Activated CD4-positive, CD25-positive, alpha-beta regulatory T cell treated with anti-CD3 and anti-CD28 coated beads, Interleukin-2, amount 50 U/mL, for 16 hours (primary cell): ENCODE results near the gene RTKN.
"Not testable (repeated sequence)": the region's sequence is repeated elsewhere in the genome, so short reads cannot be mapped to it uniquely, and the experiment has no call there.

ENCODE experiments used
- DNase-seq: peaks from one replicate; pipeline ENCODE4 v3.0.0-alpha.2; 2020; ENCODE audit warnings: low read depth, low spot score

Gene RTKN

DNA sequence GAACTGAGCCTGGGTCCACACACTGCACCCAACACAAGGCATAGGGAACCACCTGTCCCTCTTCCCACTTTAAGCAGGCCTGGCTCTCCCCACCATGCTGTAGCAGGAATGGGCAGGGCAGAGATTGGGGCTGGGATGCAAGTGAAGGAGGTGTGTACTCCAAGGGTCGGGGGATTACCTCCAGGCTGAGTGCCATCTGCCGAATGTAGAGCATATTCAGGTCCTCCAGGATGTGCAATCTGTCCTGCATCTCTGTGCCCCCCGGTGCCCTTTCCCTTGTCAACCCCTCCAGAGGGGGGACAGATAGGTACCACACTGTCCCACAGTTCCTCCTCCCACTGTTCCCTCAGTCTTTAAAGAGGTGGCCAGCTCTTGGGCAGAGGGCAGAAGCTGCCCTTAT is 2.4 kb downstream of the RTKN start:
- DNase-seq, result no peak

DNA sequence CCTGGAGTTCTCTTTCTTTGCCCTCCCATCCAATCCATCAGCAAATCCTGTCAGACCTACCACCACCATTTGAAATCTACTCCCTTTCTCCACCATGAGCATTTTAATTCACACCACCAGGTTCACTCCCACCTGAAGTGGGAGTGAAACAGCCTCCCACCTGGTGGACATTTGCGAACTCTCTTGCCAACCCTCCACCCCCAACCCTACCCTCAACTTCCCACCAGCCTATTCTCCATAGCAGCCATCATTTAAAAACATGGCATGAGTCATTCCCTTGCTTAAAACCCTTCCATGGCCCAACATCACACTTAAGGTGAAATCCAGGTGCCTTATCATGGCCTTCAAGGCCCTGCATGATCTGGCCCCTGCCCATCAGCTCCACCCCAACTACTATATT is 3.5 kb downstream of the RTKN start:
- DNase-seq, result no peak

DNA sequence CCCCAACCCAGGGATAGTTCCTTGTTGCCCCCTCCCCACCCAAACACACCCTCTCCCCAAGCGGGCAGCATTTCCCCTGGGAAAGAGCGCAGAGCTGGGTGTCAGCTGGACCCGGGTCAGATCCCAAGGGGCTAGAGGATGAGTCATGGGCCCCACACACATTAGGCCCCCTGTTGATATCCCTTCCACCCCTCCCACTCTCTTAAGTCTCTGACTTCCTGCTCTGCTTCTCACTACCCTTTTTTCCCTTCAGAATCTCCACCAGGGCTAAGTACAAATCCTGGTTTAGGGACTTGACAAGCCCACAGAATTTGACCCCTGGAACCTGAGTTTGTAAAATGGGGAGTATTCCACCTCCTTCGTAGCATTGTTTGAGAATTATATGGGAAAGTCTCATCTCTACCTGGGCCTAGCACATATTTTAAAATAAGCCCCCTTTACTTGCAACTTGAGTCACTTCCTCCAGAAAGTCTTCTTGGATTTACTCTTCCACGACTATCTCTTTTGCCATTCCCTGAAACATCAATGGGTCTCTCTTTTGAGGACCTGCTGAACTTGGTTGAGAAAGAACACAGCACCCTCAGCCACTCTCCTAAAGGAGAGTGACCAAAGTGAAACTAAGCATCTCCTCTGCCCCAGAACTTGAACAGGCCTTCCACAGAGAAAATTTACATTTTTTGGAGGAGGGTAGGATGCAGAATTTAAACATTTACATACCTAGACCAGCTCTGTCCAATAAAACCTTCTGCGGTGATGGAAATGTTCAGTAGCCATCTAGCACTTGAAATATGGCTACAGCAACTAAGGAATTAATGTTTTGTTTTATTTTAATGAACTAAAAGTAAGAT is 4.7 kb downstream of the RTKN start:
- DNase-seq, result no peak

DNA sequence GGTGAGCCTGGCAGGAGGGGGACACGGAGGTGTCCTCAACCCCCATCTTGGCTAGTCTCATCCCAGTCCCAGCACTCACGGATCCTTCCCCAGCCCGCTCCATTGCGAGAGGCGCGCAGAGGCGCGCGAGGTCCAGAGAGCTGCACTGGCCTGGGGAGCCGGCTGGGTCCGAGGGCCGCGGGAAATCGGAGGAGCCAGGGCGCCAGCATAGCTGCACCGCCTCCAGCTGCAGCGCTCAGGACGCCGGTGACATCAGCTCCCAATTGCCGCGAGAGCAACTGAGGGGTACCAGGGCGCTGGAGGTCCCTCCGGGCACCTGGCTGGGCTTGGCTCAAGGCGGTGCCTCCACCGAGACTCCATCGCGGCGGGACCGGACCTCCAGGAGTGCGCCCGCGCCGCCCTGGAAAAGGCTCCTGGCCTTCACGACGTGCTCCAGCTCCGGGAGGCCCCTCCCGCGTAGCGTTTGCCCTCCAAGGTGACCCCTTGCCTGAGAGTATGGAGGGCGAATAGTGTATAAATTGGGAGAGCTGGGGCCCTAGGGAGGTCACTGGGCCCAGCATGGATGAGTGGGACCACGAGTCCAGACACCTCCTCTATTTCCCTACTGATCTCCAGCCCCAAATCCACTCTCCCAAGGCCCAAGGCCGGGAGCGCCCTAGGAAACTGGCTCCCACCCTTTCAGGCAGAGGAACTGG is 5.5 kb downstream of the RTKN start:
- DNase-seq, result no peak

DNA sequence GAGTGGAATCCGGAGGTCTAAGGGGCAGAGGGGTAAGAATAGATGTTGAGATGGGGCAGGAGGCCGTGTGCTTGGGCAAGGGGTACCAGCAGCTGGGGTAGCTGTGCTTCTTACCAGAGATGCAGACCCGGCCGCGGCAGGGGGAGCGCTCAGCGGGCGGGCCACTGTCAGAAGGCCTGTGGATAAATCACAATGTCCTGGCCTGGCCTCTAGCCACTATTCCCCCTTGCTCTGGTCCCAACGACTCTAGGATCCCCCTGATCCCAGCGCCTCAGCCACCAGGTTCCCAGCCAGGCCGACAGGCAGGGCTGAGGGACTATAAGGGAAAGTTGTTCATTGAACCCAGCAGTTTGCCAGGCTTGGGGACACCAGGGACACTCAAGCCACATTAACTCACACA is 11.2 kb downstream of the RTKN start:
- no peak for DNase-seq

DNA sequence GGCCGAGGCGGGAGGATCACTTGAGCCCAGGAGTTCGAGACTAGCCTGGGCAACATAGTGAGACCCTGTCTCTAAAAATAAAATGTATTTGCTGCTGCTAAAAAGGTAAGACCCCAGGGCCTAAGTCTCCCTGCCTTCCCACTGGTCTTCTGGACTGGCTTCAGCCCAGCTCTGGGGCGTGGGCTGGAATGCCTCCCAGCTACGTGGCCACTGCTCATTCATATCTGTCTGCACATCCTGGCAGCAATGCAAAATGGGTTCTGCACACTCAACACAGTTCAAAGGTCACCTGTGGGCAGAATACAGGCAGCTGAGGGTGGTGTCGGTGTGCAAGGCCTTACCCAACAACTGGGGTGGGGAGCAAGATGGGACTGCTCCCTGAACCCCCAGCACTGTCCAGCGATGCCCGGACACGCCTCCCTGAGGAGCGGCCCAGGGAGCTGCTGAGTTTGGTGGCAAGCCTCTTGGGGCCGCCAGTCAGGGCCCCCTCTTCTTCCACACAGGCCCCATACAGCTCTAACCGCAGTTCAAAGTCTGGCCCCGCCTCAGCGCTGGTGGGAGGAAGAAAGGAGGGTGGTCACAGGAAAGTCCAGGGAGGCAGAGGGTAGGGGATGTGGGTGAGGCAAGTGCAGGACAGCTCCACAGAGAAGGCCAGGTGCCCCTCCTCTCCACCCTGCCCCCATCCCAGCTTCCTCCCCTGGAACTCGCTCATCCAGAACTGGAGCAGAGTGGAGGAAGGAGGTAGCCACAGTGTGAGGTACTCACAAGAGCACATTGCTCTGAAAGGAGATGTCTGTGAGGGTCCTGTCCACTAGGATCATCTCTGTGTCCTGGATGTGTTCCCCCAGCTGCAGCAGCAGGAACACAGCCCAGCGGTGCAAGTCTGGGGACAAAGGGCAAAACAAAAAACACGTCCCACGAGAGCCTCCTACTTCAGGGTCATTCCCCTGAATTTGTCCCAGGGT is 12.0 kb downstream of the RTKN start:
- no peak for DNase-seq

DNA sequence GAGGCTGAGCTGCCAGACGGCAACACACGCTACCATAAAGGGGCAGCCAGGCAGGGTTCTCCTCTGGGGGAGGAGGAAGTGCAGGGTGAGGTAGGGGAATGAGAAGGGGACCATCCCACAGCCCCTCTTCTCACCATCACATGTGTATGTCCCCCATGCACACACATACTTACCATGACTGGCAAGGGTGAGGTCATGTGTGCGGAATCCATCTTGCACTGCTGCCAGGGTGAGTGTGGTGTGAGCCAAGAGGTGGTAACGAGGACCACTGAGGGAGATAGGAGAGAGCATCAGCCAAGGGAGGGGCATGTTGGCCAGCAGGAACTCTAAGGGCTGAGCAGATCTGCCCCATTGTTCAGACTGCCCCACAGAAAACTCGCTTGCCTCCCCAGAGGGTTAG is 13.1 kb downstream of the RTKN start:
- DNase-seq, result no peak

DNA sequence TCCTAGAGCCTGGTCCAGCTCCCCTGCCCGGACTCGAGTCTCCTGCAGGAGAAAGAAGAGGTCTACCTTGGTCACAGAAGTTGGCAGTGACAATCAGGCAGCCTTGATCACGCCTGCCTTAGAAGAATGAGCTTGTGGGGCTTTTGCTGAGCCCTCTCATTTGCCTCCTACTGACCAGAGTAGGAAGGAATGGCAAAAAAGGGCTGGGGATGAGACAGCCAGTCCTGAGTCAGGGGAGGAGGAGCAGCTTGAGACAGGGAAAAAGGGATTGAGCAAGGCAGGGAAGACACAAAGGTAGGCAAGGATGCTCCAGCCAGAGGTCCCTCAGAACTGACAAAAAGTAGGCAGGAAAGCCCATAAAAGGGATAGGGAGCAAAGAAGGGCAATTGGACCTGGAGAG is 14.2 kb downstream of the RTKN start:
- DNase-seq, result no peak

DNA sequence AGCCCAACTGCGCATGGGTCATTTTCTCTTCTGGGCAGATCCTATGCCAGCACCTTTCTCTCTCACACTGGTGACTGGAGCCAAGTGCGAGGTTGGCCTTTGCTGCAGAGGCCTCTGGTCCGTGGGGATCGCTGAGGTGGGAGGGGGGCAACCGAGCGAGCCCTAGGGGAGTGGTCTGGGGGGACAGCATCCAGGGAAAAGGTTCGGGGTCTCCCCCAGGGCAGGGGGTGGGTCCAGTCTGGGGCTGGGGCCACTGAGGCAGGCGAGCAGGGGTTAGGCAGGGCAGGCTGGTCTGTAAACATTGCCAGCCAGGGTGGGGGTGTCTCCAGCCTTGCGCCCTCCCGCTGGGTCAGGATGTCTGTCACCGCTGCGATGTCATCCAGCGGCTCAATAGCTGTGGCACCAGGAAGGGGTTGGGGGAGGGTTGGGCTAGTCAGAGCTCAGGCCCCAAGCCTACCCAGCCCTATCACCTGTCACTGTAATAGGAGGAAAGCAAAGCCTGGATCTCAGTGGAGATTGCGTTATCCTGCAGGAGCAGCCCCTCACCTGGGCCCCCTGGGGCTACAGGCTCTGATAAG is 15.5 kb downstream of the RTKN start:
- no peak for DNase-seq

DNA sequence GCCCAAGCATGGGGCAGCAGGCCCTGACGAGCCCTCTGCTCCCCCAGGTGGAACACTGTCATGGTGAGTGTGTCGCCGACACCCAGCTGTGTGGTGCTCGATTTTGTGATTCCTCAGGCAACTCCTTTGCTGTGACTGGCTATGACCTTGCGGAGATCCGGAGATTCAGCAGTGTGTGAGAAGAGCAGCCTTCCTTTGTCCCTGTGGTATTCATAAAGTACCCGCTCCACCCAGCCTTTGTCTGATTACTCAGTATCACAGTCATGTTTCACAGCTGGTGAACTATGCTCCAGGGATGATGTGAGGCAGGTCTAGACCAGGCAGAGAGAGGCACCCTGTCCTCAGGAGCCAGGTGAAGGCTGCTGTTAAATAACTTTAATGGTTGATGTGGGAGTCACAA is 16.2 kb downstream of the RTKN start:
- no peak for DNase-seq

DNA sequence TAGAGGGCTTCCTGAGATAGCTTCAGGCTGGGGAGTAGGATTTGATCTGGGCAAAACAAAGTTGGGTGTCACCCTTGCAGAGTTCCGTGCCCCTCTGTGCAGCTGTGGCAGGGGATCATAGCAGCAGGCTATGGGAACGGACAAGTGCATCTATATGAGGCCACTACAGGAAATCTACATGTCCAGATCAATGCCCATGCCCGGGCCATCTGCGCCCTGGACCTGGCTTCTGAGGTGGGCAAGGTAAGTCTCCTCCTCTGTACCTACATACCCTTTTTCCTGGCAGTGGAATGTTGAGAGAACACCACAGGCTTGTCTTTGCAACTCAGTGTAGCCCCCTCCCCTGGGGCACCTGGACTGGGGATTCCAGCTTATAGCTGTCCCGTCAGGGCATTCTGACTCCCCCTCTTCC is 16.7 kb downstream of the RTKN start:
- DNase-seq, result no peak

DNA sequence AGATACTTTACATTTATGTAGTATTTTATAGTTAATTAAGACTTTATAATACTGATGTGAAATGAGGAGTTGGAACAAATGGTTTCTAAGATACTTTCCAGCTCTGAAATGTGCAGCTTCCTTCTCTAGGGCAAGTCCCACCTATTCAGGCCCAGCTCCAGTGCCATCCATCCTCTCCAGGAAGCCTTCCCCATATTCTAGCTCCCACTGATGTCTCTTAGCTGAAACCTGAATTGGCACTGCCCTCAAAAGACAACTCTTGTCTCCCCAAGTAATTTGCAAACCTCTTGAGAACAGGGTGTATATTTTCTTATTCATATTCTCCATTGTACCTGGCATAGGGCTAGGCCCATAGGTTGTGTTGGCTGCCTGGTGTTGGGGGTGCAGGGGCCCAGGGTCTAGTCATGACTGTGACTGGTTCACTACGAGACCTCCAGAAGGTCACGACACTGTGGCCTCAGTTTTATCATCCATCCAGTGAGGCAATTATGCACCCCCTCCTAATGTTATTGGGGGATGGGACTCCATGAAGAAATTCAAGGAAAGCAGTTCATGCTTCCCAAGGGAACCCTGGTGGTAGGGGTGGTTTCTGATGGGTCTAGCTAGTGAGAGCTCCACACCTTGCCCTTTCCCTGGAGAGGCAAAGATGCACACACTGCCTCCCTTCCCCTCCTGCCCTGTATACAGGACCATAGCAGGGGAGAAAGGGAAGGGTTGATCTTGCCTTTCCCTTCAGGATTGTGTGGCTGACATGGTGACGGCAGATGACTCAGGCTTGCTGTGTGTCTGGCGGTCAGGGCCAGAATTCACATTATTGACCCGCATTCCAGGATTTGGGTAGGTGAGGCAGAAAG is 17.4 kb downstream of the RTKN start:
- no peak for DNase-seq

DNA sequence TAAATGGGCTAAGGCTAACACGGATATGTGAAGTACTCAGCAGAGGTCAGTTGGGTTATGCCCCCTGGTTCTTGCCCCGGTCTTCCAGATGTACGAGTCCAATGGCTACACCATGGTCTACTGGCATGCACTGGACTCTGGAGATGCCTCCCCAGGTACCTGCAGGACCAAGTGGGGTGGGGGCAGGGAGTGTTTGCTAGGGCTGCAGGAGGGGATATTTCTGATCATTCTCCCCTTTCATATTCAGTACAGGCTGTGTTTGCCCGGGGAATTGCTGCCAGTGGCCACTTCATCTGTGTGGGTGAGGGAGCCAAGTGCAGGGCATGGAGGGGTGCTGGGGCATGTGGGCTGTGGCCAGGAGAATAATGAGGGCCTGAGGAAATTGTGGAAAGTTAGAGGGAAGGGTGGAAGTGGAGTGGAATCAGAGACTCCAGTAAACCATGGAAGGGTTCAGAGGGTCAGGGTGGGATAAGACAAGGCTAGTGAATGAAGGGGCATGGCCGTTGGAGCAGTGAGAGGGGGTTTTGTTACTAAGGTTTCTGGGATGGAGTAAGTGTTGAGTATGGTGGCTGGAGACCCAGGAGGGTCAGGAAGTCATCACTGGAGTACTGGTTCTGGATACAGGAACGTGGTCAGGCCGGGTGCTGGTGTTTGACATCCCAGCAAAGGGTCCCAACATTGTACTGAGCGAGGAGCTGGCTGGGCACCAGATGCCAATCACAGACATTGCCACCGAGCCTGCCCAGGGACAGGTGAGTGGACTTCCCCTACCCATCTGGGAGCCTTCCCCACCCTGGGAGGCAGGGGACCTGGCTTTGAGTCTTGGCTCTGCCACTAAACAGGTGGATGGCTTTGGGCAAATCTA is 18.3 kb downstream of the RTKN start:
- DNase-seq, result no peak

DNA sequence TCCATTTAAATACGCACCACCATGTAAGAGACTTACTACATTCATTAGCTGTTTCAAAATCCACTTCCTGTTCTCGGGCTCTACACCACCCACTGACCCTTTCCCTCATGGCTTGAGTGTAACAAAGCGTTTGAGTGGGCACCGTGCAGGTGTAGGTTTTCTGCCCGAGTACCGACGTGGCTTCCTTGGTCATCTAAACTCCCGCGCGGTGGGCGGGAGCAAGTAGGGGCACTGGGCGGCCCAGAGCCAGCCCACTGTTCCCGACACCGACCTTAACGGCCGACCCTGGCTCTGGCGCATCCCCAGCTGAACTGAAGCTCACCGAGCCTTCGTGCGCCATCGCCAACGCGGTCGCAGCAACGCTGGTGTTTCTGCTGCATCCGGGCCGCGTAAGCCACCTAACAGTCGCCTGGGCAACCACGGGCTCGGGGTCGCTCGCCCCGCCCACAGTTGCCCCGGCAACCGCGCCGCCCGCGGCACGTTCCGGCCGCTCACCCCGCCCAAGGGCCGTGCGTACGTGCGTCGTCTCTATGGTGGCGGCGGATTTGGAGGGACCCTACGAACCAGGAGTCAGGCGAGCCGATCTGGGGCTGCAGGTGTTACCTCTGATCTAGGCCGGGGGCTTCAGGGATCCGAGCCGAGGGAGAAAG is 20.4 kb downstream of the RTKN start, which contains the start of the genes C2orf81 and WDR54:
Gene C2orf81, minus strand, starts transcription at position 399 of the 650 bp plus-strand sequence. Its CDS starts 59 bp downstream, at position 340.
Gene WDR54, plus strand, starts transcription at position 510 of the 650 bp plus-strand sequence. CDS start 424 bp downstream, outside the sequence.
- DNase-seq, result peak; percentile 79

DNA sequence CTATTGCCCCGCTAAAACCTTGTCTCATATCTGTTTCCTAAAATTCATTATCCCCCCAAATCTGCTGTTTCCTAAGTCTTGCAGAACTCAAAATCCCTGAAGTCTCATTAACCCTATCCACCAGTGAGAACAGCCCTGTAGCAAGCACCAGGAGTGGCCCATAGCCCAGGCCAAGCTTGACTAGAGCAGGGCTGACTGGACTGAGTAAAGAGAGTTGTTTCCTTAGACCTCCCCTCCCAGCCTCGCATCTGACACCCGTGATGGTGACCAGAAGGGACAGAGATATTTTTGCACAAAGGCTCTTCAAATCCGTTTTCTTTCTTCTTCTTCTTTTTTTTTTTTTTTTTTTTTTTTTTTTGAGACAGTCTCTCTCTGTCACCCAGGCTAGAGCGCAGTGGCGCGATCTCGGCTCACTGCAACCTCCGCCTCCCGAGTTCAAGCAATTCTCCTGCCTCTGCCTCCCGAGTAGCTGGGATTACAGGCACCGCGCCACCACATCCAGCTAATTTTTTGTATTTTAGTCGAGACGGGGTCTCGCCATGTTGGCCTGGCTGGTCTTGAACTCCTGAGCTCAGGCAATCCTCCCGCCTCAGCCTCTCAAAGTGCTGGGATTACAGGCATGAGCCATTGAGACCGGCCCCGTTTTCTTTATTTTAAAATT is 21.2 kb downstream of the RTKN start:
- not testable (repeated sequence) for DNase-seq

DNA sequence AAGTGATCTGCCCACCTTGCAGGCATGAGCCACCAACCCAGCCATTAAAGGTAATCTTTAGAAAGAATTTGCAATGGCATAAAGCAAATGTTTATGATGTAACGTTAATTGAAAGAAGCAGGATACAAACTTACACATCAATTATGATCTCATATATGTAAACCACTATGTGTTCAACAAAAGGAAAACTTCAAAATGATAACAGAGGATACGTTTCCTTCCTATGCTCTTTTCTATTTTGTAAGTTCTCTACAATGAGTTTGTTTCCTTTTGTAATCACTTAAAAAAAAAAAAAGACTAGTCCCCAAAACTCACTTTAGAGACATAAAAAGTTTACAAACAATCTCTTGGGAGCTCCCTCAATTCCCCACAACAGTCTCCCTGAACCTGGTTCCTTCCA is 21.7 kb downstream of the RTKN start:
- DNase-seq, result no peak

DNA sequence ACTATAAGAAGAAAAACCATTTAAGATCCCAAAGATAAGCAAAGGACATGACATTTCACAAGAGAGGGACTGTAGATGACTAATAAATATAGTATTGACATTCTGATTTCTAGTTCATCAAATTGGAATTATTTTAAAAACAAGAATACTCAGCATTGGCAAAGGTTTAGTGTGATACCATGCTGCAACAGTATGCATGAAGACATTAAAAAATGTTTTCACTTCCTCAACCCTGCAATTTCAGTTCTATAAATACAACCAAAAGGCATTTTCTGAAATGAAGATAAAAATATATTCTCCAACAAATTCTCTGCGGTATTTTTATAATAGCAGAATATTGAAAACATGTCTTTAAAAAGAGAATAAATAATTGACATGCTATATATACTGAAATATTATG is 22.4 kb downstream of the RTKN start:
- DNase-seq, result no peak

DNA sequence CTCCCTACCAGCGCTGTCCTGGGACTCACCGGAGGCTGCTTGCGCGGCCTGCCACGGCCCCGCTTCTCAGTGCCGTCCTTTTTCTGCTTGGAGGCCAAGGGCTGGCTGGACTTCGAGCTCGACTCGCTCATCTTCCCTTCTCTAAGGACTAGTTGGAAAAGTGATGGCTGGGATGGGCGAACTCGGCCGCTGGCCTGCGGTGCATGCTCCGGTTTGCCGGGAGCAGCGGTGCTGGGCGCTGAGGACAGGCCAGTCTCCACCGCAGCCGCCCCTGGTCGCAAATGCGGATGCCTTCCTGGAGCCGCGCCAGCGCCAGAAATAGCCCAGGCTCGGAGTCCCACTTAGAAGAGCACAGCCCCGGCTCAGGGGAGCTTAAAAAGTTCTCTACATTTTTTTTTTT is 23.4 kb downstream of the RTKN start:
- DNase-seq, result no peak
